Spleen (tissue), 11 donors: ENCODE data around the gene SETMAR. TPM values are rescaled to one million over a fixed set of nuclear protein-coding genes. Genes with fewer than 3 reads are reported as not detected.
A peak's percentile ranks its signal among the peaks of the same experiment; 100 is the strongest.

Experiments
- DNase-seq: peaks from one replicate; pipeline ENCODE4 v3.0.0-alpha.2; 2020
- H3K27ac ChIP-seq, 8 donors: fragments of 200-600 bp; sonication (generic) in 7 of 8; 1 replicate in 4 of 8; 2 replicates in 4 of 8; pipeline versions ENCODE4 v1.5.0 to v1.8.0; 2016 to 2021; ENCODE audit warnings: inconsistent platforms in 4 of 8, mild to moderate bottlenecking in 4 of 8, moderate library complexity in 1 of 8
- H3K27me3 ChIP-seq, 7 donors: fragments of 200-600 bp; sonication (generic) in 6 of 7; replicated peaks in 1 of 7; 1 replicate in 4 of 7; 2 replicates in 3 of 7; pipeline versions ENCODE4 v1.5.0 to v1.8.0; 2016 to 2021; ENCODE audit warnings: inconsistent platforms in 3 of 7, mild to moderate bottlenecking in 1 of 7
- H3K36me3 ChIP-seq, 6 donors: fragments of 200-600 bp; sonication (generic) in 5 of 6; 1 replicate in 4 of 6; 2 replicates in 2 of 6; pipeline versions ENCODE4 v1.5.0 to v1.8.0; 2016 to 2021; ENCODE audit warnings: inconsistent platforms in 2 of 6
- H3K4me1 ChIP-seq, 6 donors: fragments of 200-600 bp; sonication (generic) in 5 of 6; 1 replicate in 3 of 6; 2 replicates in 3 of 6; pipeline versions ENCODE4 v1.5.0 to v1.8.0; 2016 to 2021; ENCODE audit warnings: inconsistent platforms in 3 of 6
- H3K4me3 ChIP-seq, 8 donors: fragments of 200-600 bp; sonication (generic) in 7 of 8; 1 replicate in 4 of 8; 2 replicates in 4 of 8; pipeline versions ENCODE4 v1.5.0 to v1.8.0; 2016 to 2021; ENCODE audit warnings: inconsistent platforms in 4 of 8, mild to moderate bottlenecking in 4 of 8, moderate library complexity in 2 of 8
- H3K9me3 ChIP-seq, 8 donors: fragments of 200-600 bp; sonication (generic) in 7 of 8; 1 replicate in 4 of 8; 2 replicates in 4 of 8; pipeline versions ENCODE4 v1.5.0 to v1.8.0; 2016 to 2021; ENCODE audit warnings: inconsistent platforms in 4 of 8
- CTCF ChIP-seq, 11 experiments: fragments of 200-600 bp in 7 of 11; fragments of 450-650 bp in 4 of 11; sonication (generic) in 4 of 11; IDR thresholded peaks in 8 of 11; conservative IDR thresholded peaks in 3 of 11; 1 replicate in 7 of 11; 2 replicates in 4 of 11; pipeline versions ENCODE4 v1.4.0 to v1.8.0; 2016 to 2021; ENCODE audit warnings: antibody characterized with exemption in 11 of 11, inconsistent platforms in 4 of 11, mild to moderate bottlenecking in 1 of 11
- POLR2A ChIP-seq, 3 donors: fragments of 450-650 bp; IDR thresholded peaks; one replicate each; pipeline ENCODE4 v1.5.1; 2017; ENCODE audit warnings: antibody characterized with exemption in 3 of 3, mild to moderate bottlenecking in 1 of 3
- POLR2AphosphoS5 ChIP-seq, 3 donors: sonication (generic); formaldehyde crosslinking; IDR thresholded peaks; one replicate each; pipeline ENCODE4 v1.5.1; 2017; ENCODE audit warnings: antibody characterized with exemption in 3 of 3
- WGBS, 5 donors: extraction: QIAGEN DNeasy Blood & Tissue Kit in 3 of 5; methylation state at CpG; one replicate each; pipeline versions ENCODE4 v1.1.5 to v1.1.7; 2013 to 2018; 5-methylcytosine and 5-hydroxymethylcytosine counted together
- intact Hi-C: fragments of 100-400 bp; cut with DNase I; formaldehyde crosslinking; loops from one replicate; pipeline ENCODE4 v1.15.0; 2023; ENCODE audit warnings: low total_unique reads
- polyA plus RNA-seq, 3 donors: library from polyadenylated mRNA; stranded (reverse); fragments of 200-250 nt; gene quantifications; one replicate each; pipeline ENCODE4 v1.2.1, GENCODE V29; 2013
- total RNA-seq, 7 donors: library from RNA; depleted of rRNA in 3 of 7; stranded (reverse); fragments of >200 nt in 3 of 7; fragmentation: NEBNext Ultra II Directional in 4 of 7; extraction: Animal tissue kit (Norgen Biotek cat#: 25700) in 4 of 7; gene quantifications; one replicate each; pipeline versions ENCODE4 v1.1.0 to v1.2.1, GENCODE V29; 2016 to 2021
- donor health status: healthy with polysubstance abuse.
- donor health status: DM: no; HTN: no; CAD: no; lungs with moderate emphysema.
- donor health status: DM: no; HTN: no; CAD: no.
- donor health status: Bipolar disorder and iron deficiency.
- donor health status: healthy.
- donor health status: DM: no; HTN: no; CAD: no.
- donor health status: DM: yes; HTN: yes; CAD: no.

The SETMAR gene
- total and polyA plus RNA-seq, 10 donors: 7.8 to 17.8 (median 10.1) TPM

GRCh38 chr3:4335840-4336562 lies 32.8 kb downstream of the SETMAR start:
- Histone ChIP-seq H3K27ac (no peak overlapping the region), H3K4me1 (peaks cover 0 to 14% (median 2%) of the 10 kb centered on the region in 6 donors), H3K4me3 (no peak overlapping the region), H3K9me3 (no peaks in the 10 kb centered on the region), H3K27me3 (no peaks in the 10 kb centered on the region), H3K36me3 (peaks cover 0 to 4% (median 0%) of the 10 kb centered on the region in 6 donors)
- no peak for DNase-seq
- intact Hi-C loops: no loop called here
- 63 to 81% (median 67%) methylated on average over 5 of the region's 5 CpGs for WGBS, 5 donors
- TF ChIP-seq CTCF (IDR thresholded peaks at IDR 0.05 in 8 of 11, conservative IDR thresholded peaks at IDR 0.05 in 3 of 11): no peak
- TF ChIP-seq POLR2A (IDR thresholded peaks at IDR 0.05): no peak
- TF ChIP-seq POLR2AphosphoS5 (IDR thresholded peaks at IDR 0.05): no peak

GRCh38 chr3:4336850-4337546 lies 33.8 kb downstream of the SETMAR start:
- WGBS, 5 donors: 51 to 76% (median 67%) methylated on average over 3 of the region's 3 CpGs
- H3K27me3 ChIP-seq: no peaks in the 10 kb centered on the region
- H3K4me3 ChIP-seq: no peak overlapping the region
- no peak for DNase-seq
- H3K27ac ChIP-seq: peak overlapping the region in 4 of 8 donors; percentile 12 to 48 (median 19)
- H3K36me3 ChIP-seq: peaks cover 0 to 4% (median 0%) of the 10 kb centered on the region in 6 donors
- intact Hi-C loops: no loop called here
- TF ChIP-seq POLR2AphosphoS5 (IDR thresholded peaks at IDR 0.05) (peak in 1 of 3 donors; percentile 41), CTCF (IDR thresholded peaks at IDR 0.05 in 8 of 11, conservative IDR thresholded peaks at IDR 0.05 in 3 of 11) (no peak), POLR2A (IDR thresholded peaks at IDR 0.05) (no peak)
- peaks cover 0 to 17% (median 2%) of the 10 kb centered on the region in 6 donors for H3K4me1 ChIP-seq
- no peaks in the 10 kb centered on the region for H3K9me3 ChIP-seq

GRCh38 chr3:4338751-4339150 lies 35.6 kb downstream of the SETMAR start:
- DNase-seq: no peak
- Histone ChIP-seq H3K27ac (no peak overlapping the region), H3K4me1 (peaks cover 0 to 17% (median 2%) of the 10 kb centered on the region in 6 donors), H3K4me3 (no peak overlapping the region), H3K36me3 (peaks cover 0 to 4% (median 0%) of the 10 kb centered on the region in 6 donors), H3K27me3 (no peaks in the 10 kb centered on the region), H3K9me3 (no peaks in the 10 kb centered on the region)
- intact Hi-C loops: no loop called here
- TF ChIP-seq POLR2A (IDR thresholded peaks at IDR 0.05): no peak
- TF ChIP-seq CTCF (IDR thresholded peaks at IDR 0.05 in 8 of 11, conservative IDR thresholded peaks at IDR 0.05 in 3 of 11): no peak
- TF ChIP-seq POLR2AphosphoS5 (IDR thresholded peaks at IDR 0.05): no peak
- WGBS, 5 donors: 85 to 97% (median 96%) methylated on average over 5 of the region's 5 CpGs

GRCh38 chr3:4340077-4340410 lies 36.9 kb downstream of the SETMAR start:
- Histone ChIP-seq H3K4me1 (peaks cover 0 to 17% (median 2%) of the 10 kb centered on the region in 6 donors), H3K27me3 (no peaks in the 10 kb centered on the region), H3K27ac (no peak overlapping the region), H3K36me3 (peaks cover 0 to 4% (median 0%) of the 10 kb centered on the region in 6 donors), H3K9me3 (no peaks in the 10 kb centered on the region), H3K4me3 (no peak overlapping the region)
- intact Hi-C loops: no loop called here
- TF ChIP-seq CTCF (IDR thresholded peaks at IDR 0.05 in 8 of 11, conservative IDR thresholded peaks at IDR 0.05 in 3 of 11) (no peak), POLR2A (IDR thresholded peaks at IDR 0.05) (no peak), POLR2AphosphoS5 (IDR thresholded peaks at IDR 0.05) (no peak)
- 80 to 96% (median 92%) methylated on average over 4 of the region's 4 CpGs for WGBS, 5 donors
- no peak for DNase-seq
